ENCODE data around the gene CDKN2D. TPM values are rescaled to one million over a fixed set of nuclear protein-coding genes. Genes with fewer than 3 reads are reported as not detected.
"Not testable (repeated sequence)": the region's sequence is repeated elsewhere in the genome, so short reads cannot be mapped to it uniquely, and the experiment has no call there.

CDKN2D gene
- total RNA-seq, 4 donors from 2014 or later = 2.9 to 21.4 (median 7.5) TPM

GRCh38 chr19:10580979-10581631 lies 12.3 kb upstream of the CDKN2D start:
- TF ChIP-seq CTCF (IDR thresholded peaks at IDR 0.05) = peak in 2 of 3 donors; percentile 99
- ATAC-seq (ENCODE audit: low FRiP score) = peak; percentile 65
- DNase-seq (ENCODE audit: low spot score) = peak; percentile 94

- DNase-seq (ENCODE audit: low spot score) = no peak
- no peak for TF ChIP-seq CTCF (IDR thresholded peaks at IDR 0.05)
- no peak for ATAC-seq (ENCODE audit: low FRiP score)
These were observed 9.2 kb upstream of the CDKN2D start for GRCh38 chr19:10577951-10578350.

- no peak for TF ChIP-seq CTCF (IDR thresholded peaks at IDR 0.05)
- ATAC-seq (ENCODE audit: low FRiP score) (no peak), DNase-seq (ENCODE audit: low spot score) (no peak)
These were observed 6.4 kb upstream of the CDKN2D start for GRCh38 chr19:10575011-10575716.

- DNase-seq (ENCODE audit: low spot score) = no peak
- no peak for TF ChIP-seq CTCF (IDR thresholded peaks at IDR 0.05)
- ATAC-seq (ENCODE audit: low FRiP score) = no peak
These were observed 5.7 kb upstream of the CDKN2D start for GRCh38 chr19:10574462-10574861.

- not testable (repeated sequence) for ATAC-seq (ENCODE audit: low FRiP score); DNase-seq (ENCODE audit: low spot score)
These were observed 5.0 kb upstream of the CDKN2D start for GRCh38 chr19:10573793-10574192.

GRCh38 chr19:10568062-10568825 lies 535 bp downstream of the CDKN2D start:
- no peak for ATAC-seq (ENCODE audit: low FRiP score)
- TF ChIP-seq CTCF (IDR thresholded peaks at IDR 0.05) = no peak
- no peak for DNase-seq (ENCODE audit: low spot score)

- no peak for DNase-seq (ENCODE audit: low spot score)
- TF ChIP-seq CTCF (IDR thresholded peaks at IDR 0.05) = no peak
- ATAC-seq (ENCODE audit: low FRiP score) = no peak
These were observed 1.1 kb downstream of the CDKN2D start for GRCh38 chr19:10567656-10568055.

Measured in omental fat pad (tissue), 4 donors.